Endothelial cell of umbilical vein (primary cell): ENCODE results near the gene ESRRA.

Experiments
- EZH2 ChIP-seq: IDR thresholded peaks from 2 replicates; pipeline ENCODE4 v1.6.1; 2012; ENCODE audit warnings: borderline replicate concordance, low read depth, mild to moderate bottlenecking, moderate library complexity, low read length, inconsistent platforms; ENCODE audit not compliant: severe bottlenecking
- MYC ChIP-seq: IDR thresholded peaks from one replicate; pipeline ENCODE4 v1.6.1; 2011; ENCODE audit warnings: mild to moderate bottlenecking, low read depth, low read length
- TF ChIP-seq, protein P1 (sequence below), 2 donors: IDR thresholded peaks; 1 replicate in 1 of 2; 2 replicates in 1 of 2; pipeline ENCODE4 v1.5.1; 2011; ENCODE audit warnings: low read length in 2 of 2, mild to moderate bottlenecking in 2 of 2, moderate library complexity in 2 of 2, control low read depth in 1 of 2, inconsistent platforms in 1 of 2, low read depth in 1 of 2; ENCODE audit not compliant: insufficient read depth in 1 of 2; ENCODE audit errors: extremely low read depth in 1 of 2

DNA sequence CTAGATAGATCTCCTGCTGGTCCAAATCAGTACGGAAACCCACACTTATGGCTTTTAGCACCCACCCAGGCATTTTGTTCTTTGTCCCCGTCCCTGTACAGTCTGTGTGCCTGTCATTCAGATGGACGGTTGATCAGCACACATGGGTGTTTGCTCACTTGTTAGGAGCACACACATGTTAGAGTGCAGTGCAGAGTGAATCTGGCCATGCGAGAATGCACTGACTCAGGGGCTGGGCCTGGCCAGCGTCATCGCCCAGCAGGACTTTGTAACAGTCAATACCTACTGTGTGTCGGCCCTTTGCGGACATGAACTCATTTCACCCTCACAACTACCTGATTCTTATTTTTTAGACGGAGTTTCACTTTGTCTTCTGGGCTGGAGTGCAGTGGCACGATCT lies 57.0 kb downstream of the ESRRA start:
- TF ChIP-seq EZH2: no peak
- TF ChIP-seq, protein P1, sequence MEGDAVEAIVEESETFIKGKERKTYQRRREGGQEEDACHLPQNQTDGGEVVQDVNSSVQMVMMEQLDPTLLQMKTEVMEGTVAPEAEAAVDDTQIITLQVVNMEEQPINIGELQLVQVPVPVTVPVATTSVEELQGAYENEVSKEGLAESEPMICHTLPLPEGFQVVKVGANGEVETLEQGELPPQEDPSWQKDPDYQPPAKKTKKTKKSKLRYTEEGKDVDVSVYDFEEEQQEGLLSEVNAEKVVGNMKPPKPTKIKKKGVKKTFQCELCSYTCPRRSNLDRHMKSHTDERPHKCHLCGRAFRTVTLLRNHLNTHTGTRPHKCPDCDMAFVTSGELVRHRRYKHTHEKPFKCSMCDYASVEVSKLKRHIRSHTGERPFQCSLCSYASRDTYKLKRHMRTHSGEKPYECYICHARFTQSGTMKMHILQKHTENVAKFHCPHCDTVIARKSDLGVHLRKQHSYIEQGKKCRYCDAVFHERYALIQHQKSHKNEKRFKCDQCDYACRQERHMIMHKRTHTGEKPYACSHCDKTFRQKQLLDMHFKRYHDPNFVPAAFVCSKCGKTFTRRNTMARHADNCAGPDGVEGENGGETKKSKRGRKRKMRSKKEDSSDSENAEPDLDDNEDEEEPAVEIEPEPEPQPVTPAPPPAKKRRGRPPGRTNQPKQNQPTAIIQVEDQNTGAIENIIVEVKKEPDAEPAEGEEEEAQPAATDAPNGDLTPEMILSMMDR (IDR thresholded peaks at IDR 0.05; ENCODE audit: extremely low read depth in 1 of 2, insufficient read depth in 1 of 2, low read depth in 1 of 2, low read length in 2 of 2): no peak
- TF ChIP-seq MYC: no peak
